GM12892 (cell line): ENCODE measurements around the gene ARSA.

Source experiments
- POLR2A ChIP-seq: IDR thresholded peaks from 2 replicates; pipeline ENCODE4 v1.6.1; 2011; ENCODE audit warnings: low read depth, low read length, control low read depth
- POLR2AphosphoS5 ChIP-seq: IDR thresholded peaks from 2 replicates; pipeline ENCODE4 v1.6.1; 2011; ENCODE audit warnings: low read depth, low read length, control low read depth
- TAF1 ChIP-seq: IDR thresholded peaks from 2 replicates; pipeline ENCODE4 v1.6.1; 2011; ENCODE audit warnings: low read depth, mild to moderate bottlenecking, control low read depth, low read length, borderline replicate concordance

DNA sequence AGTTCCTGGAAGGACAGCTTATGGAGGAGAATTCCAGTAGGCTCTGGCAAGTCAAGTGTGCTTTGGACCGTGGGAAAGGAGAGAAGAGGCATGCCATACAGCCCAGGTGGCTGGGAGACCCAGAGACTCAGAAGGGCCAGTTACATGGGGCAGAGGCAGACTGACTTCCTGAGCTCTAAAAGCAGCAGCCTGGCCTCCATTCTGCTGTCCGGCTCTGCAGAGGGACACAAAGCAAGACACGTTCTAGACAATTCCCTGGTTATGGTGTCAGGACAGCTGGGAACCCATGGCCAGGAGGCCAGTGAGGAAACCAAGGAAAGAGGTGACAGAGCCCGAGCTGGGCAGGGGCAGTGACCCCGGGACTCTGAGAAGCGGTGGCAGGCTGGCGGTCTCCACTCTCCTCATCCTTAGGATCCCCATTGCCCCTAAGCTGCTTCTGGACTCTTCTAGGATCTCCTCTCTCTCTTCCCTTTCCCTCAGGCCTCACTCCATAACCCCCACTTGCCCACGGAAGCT lies 52.5 kb downstream of the ARSA start:
- TF ChIP-seq POLR2A (no peak), TAF1 (no peak), POLR2AphosphoS5 (no peak)
